Prostate gland (tissue), 2 donors: Measurements from ENCODE around the gene BDH2.

Source experiments
- POLR2A ChIP-seq: fragments of 450-650 bp; IDR thresholded peaks from one replicate; pipeline ENCODE4 v1.6.1; 2016; ENCODE audit warnings: antibody characterized with exemption, mild to moderate bottlenecking
- POLR2AphosphoS5 ChIP-seq: sonication (generic); formaldehyde crosslinking; IDR thresholded peaks from one replicate; pipeline ENCODE4 v1.6.1; 2017; ENCODE audit warnings: antibody characterized with exemption
- TF ChIP-seq, protein P1 (sequence below), 4 experiments: fragments of 200-600 bp in 2 of 4; fragments of 450-650 bp in 2 of 4; sonication (generic) in 2 of 4; IDR thresholded peaks; 1 replicate in 3 of 4; 2 replicates in 1 of 4; pipeline ENCODE4 v1.5.1; 2016 to 2019; ENCODE audit warnings: antibody characterized with exemption in 4 of 4, mild to moderate bottlenecking in 2 of 4, moderate library complexity in 2 of 4

DNA sequence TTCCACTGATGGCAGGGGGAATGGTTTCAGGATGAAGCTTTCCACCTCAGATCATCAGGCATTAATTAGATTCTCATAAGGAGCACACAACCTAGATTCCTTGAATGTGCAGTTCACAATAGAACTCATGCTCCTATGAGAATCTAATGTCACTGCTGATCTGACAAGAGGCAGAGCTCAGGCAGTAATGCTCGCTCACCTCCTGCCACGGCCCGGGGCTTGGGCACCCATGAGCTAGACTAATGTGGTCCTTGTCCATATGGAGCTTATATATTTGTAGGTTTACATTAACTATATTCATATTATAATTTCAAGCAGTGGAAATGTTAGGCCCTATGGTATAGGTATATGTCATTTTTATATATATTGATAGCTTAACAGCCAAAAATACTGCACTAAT lies 47.5 kb downstream of the BDH2 start:
- TF ChIP-seq, protein P1, sequence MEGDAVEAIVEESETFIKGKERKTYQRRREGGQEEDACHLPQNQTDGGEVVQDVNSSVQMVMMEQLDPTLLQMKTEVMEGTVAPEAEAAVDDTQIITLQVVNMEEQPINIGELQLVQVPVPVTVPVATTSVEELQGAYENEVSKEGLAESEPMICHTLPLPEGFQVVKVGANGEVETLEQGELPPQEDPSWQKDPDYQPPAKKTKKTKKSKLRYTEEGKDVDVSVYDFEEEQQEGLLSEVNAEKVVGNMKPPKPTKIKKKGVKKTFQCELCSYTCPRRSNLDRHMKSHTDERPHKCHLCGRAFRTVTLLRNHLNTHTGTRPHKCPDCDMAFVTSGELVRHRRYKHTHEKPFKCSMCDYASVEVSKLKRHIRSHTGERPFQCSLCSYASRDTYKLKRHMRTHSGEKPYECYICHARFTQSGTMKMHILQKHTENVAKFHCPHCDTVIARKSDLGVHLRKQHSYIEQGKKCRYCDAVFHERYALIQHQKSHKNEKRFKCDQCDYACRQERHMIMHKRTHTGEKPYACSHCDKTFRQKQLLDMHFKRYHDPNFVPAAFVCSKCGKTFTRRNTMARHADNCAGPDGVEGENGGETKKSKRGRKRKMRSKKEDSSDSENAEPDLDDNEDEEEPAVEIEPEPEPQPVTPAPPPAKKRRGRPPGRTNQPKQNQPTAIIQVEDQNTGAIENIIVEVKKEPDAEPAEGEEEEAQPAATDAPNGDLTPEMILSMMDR (IDR thresholded peaks at IDR 0.05) = no peak
- no peak for TF ChIP-seq POLR2AphosphoS5
- TF ChIP-seq POLR2A = no peak
